GM12878 (cell line): Measurements from ENCODE around the gene PYGM. TPM values are rescaled to one million over a fixed set of nuclear protein-coding genes. Genes with fewer than 3 reads are reported as not detected.

Experiments used
- ATAC-seq: fragments of 200-7000 bp; cut with Tn5 transposase; 3 replicates; pipeline ENCODE4 v1.9.1; 2020; ENCODE audit warnings: mild to moderate bottlenecking, moderate library complexity
- BruUV-seq: library from RNA; stranded (reverse); fragments of 400-500 nt; replicated peaks from 2 replicates; lab custom pipeline; 2021; lab: Mats Ljungman, UMichigan
- CTCF ChIA-PET: fragments of 300-600 bp; sonication (Branson Sonifier 250); formaldehyde crosslinking; extraction: SDS; loops from one replicate; lab custom pipeline; 2021; ENCODE audit warnings: inconsistent platforms; lab: Yijun Ruan, JAX
- POLR2A ChIA-PET: fragments of 350-600 bp; formaldehyde crosslinking; extraction: SDS; loops from one replicate; lab custom pipeline; 2021; ENCODE audit warnings: inconsistent platforms; lab: Charles Lee
- RAD21 ChIA-PET: fragments of 300-600 bp; sonication (Branson Sonifier 250); formaldehyde crosslinking; loops from one replicate; lab custom pipeline; 2023; ENCODE audit warnings: antibody characterized with exemption; ENCODE audit not compliant: unreplicated experiment; lab: Charles Lee
- SMC1A ChIA-PET: fragments of 300-600 bp; sonication (Branson Sonifier 250); formaldehyde crosslinking; loops from one replicate; lab custom pipeline; 2023; ENCODE audit not compliant: unreplicated experiment, uncharacterized antibody; lab: Charles Lee
- DNase-seq: peaks from one replicate; pipeline ENCODE4 v3.0.0-alpha.2; 2011; ENCODE audit warnings: low read depth, low spot score
- FAIRE-seq: peaks from 3 replicates; lab custom pipeline; 2011; peaks lifted over from hg19 to GRCh38; lab: Jason Lieb, UNC
- H2AFZ ChIP-seq: 2 replicates; pipeline ENCODE4 v1.6.0; 2011; ENCODE audit warnings: low read depth, low read length, control low read depth; ENCODE audit not compliant: control insufficient read depth
- H3K27ac ChIP-seq: 2 replicates; pipeline ENCODE4 v1.5.1; 2011; ENCODE audit warnings: control low read depth; ENCODE audit not compliant: control insufficient read depth, insufficient read depth
- H3K27me3 ChIP-seq, 2 experiments: replicated peaks in 1 of 2; 2 replicates each; pipeline versions ENCODE4 v1.6.0 to v1.6.1; 2011; ENCODE audit warnings: low read length in 1 of 2; ENCODE audit not compliant: control insufficient read depth in 2 of 2, insufficient read depth in 2 of 2
- H3K36me3 ChIP-seq, 2 experiments: 2 replicates each; pipeline ENCODE4 v1.5.1; 2011; ENCODE audit warnings: low read length in 1 of 2; ENCODE audit not compliant: control insufficient read depth in 2 of 2, insufficient read depth in 2 of 2
- H3K4me1 ChIP-seq: 2 replicates; pipeline ENCODE4 v1.6.1; 2011; ENCODE audit warnings: mild to moderate bottlenecking, low read length, moderate library complexity, mixed read lengths; ENCODE audit not compliant: control insufficient read depth, insufficient read depth
- H3K4me2 ChIP-seq: 2 replicates; pipeline ENCODE4 v1.6.0; 2011; ENCODE audit warnings: control low read depth; ENCODE audit not compliant: control insufficient read depth, insufficient read depth
- H3K4me3 ChIP-seq: fragments of 200-600 bp; sonication (generic); 2 replicates; pipeline ENCODE4 v1.5.1; 2016
- H3K79me2 ChIP-seq: 2 replicates; pipeline ENCODE4 v1.6.0; 2011; ENCODE audit warnings: low read length; ENCODE audit not compliant: control insufficient read depth, insufficient read depth
- H3K9ac ChIP-seq: 2 replicates; pipeline ENCODE4 v1.8.0; 2011; ENCODE audit warnings: low read length, control low read depth, mixed read lengths; ENCODE audit not compliant: control insufficient read depth, insufficient read depth
- H3K9me3 ChIP-seq: replicated peaks from 3 replicates; pipeline ENCODE4 v1.5.1; 2011; ENCODE audit warnings: mild to moderate bottlenecking, low read length; ENCODE audit not compliant: control insufficient read depth, insufficient read depth
- H4K20me1 ChIP-seq: 2 replicates; pipeline ENCODE4 v1.6.0; 2011; ENCODE audit not compliant: control insufficient read depth, insufficient read depth
- ATF7 ChIP-seq: fragments of 450-650 bp; IDR thresholded peaks from 2 replicates; pipeline ENCODE4 v1.6.1; 2016; ENCODE audit warnings: low read depth, mild to moderate bottlenecking
- BCL3 ChIP-seq: IDR thresholded peaks from 2 replicates; pipeline ENCODE4 v1.6.1; 2011; ENCODE audit warnings: borderline replicate concordance, low read depth, mild to moderate bottlenecking, moderate library complexity, low read length; ENCODE audit not compliant: insufficient read depth, poor library complexity, severe bottlenecking
- BMI1 ChIP-seq: fragments of 450-650 bp; IDR thresholded peaks from 2 replicates; pipeline ENCODE4 v1.6.1; 2016; ENCODE audit warnings: mild to moderate bottlenecking, moderate library complexity, borderline replicate concordance
- CHD1 ChIP-seq: IDR thresholded peaks from 2 replicates; pipeline ENCODE4 v1.6.1; 2012; ENCODE audit warnings: low read depth, low read length, improper control_type of control experiment
- EP300 ChIP-seq, 2 experiments: fragments of 150-350 bp in 1 of 2; IDR thresholded peaks; 2 replicates each; pipeline ENCODE4 v1.6.1; 2011 to 2012; ENCODE audit warnings: low read depth in 2 of 2, low read length in 2 of 2, borderline replicate concordance in 1 of 2, improper control_type of control experiment in 1 of 2, inconsistent platforms in 1 of 2; ENCODE audit not compliant: control insufficient read depth in 1 of 2
- ETV6 ChIP-seq, 2 experiments: fragments of 450-650 bp in 1 of 2; IDR thresholded peaks in 1 of 2; conservative IDR thresholded peaks in 1 of 2; 2 replicates each; pipeline ENCODE4 v1.6.1; 2014; ENCODE audit warnings: antibody characterized with exemption in 1 of 2, borderline replicate concordance in 1 of 2, low read depth in 1 of 2, mild to moderate bottlenecking in 1 of 2, moderate library complexity in 1 of 2
- GATAD2B ChIP-seq: fragments of 450-650 bp; conservative IDR thresholded peaks from 2 replicates; pipeline ENCODE4 v1.6.1; 2017; ENCODE audit warnings: low read depth, mild to moderate bottlenecking, moderate library complexity
- IRF3 ChIP-seq: fragments of 450-650 bp; IDR thresholded peaks from 2 replicates; pipeline ENCODE4 v1.6.1; 2014; ENCODE audit warnings: mild to moderate bottlenecking
- KDM1A ChIP-seq: fragments of 200-600 bp; sonication (generic); IDR thresholded peaks from 2 replicates; pipeline ENCODE4 v1.6.1; 2016; ENCODE audit warnings: borderline replicate concordance
- KLF5 ChIP-seq: fragments of 450-650 bp; IDR thresholded peaks from 2 replicates; pipeline ENCODE4 v1.6.1; 2014; ENCODE audit warnings: mild to moderate bottlenecking; ENCODE audit not compliant: partially characterized antibody
- NFXL1 ChIP-seq: fragments of 450-650 bp; IDR thresholded peaks from 2 replicates; pipeline ENCODE4 v1.6.1; 2017; ENCODE audit warnings: antibody characterized with exemption, mild to moderate bottlenecking, borderline replicate concordance
- PAX8 ChIP-seq: fragments of 450-650 bp; IDR thresholded peaks from 2 replicates; pipeline ENCODE4 v1.6.1; 2017; ENCODE audit warnings: mild to moderate bottlenecking, moderate library complexity
- RELA ChIP-seq: fragments of 450-650 bp; IDR thresholded peaks from 2 replicates; pipeline ENCODE4 v1.8.0; 2014; ENCODE audit warnings: borderline replicate concordance; ENCODE audit not compliant: partially characterized antibody
- TCF7 ChIP-seq: IDR thresholded peaks from 2 replicates; pipeline ENCODE4 v1.6.1; 2014; ENCODE audit warnings: antibody characterized with exemption, borderline replicate concordance
- ZBED1 ChIP-seq: IDR thresholded peaks from 2 replicates; pipeline ENCODE4 v1.6.1; 2016; ENCODE audit warnings: borderline replicate concordance
- ZNF24 ChIP-seq: fragments of 450-650 bp; IDR thresholded peaks from 2 replicates; pipeline ENCODE4 v1.6.1; 2017; ENCODE audit warnings: antibody characterized with exemption, mild to moderate bottlenecking
- ZNF622 ChIP-seq: fragments of 450-650 bp; IDR thresholded peaks from 2 replicates; pipeline ENCODE4 v1.6.1; 2017; ENCODE audit warnings: mild to moderate bottlenecking, inconsistent platforms
- WGBS: methylation state at CpG from one replicate; pipeline ENCODE4 v1.1.6; 2016; ENCODE audit warnings: low lambda C conversion rate; ENCODE audit not compliant: insufficient replicate concordance, insufficient coverage; ENCODE audit errors: missing lambda C conversion rate; 5-methylcytosine and 5-hydroxymethylcytosine counted together
- in situ Hi-C: fragments of 300-500 bp; cut with MboI; formaldehyde crosslinking; loops from 9 replicates; pipeline ENCODE4 v1.14.3; 2018; ENCODE audit warnings: mixed read lengths
- intact Hi-C: fragments of 100-400 bp; cut with micrococcal nuclease; formaldehyde crosslinking; loops from one replicate; pipeline ENCODE4 v1.14.2; 2022; ENCODE audit not compliant: unreplicated experiment
- polyA plus RNA-seq, 11 experiments: library from polyadenylated mRNA; depleted of rRNA in 4 of 11; unstranded in 6 of 11; stranded (reverse) in 5 of 11; fragments of >200 nt; fragmentation: Nextera tagmentation in 4 of 11; fragmentation: Illumina TruSeq in 1 of 11; extraction: Ambion mirVana in 4 of 11; extraction: Trizol in 1 of 11; gene quantifications; 1 replicate in 1 of 11; 2 replicates in 10 of 11; pipeline versions ENCODE4 v1.2.1 to v1.2.3, GENCODE V29; 2011 to 2016; ENCODE audit warnings: inconsistent platforms in 2 of 11, missing spikeins in 2 of 11, low read depth in 1 of 11
- total RNA-seq, 4 experiments: library from RNA; depleted of rRNA in 3 of 4; stranded (reverse); fragments of >200 nt in 3 of 4; fragmentation: Illumina TruSeq in 1 of 4; extraction: Trizol in 1 of 4; gene quantifications; 2 replicates each; pipeline versions ENCODE4 v1.2.1 to v1.2.3, GENCODE V29; 2013 to 2021

Gene PYGM
- total and polyA plus RNA-seq, 10 of the 15 experiments (the other 5 are each of a cell fraction or from before 2014, with no cell fraction given), result 0.04 to 3.7 (median 0.27) TPM; not detected in 1

- FAIRE-seq, result no peak
- ChIA-PET CTCF (interaction anchor here (0.6 to 4.1 kb wide), 3 partner anchors 30 to 61 kb away, joined by 3 to 17 read pairs (median 4); no protein-coding TSS in a partner anchor), RAD21 (interaction anchor here (1.5 to 1.8 kb wide), 2 partner anchors 17 to 36 kb away, joined by 3 to 7 read pairs; no protein-coding TSS in a partner anchor)
- no peaks in the 10 kb centered on the region for H4K20me1 ChIP-seq
- TF ChIP-seq TCF7 (no peak), ZBED1 (no peak), ATF7 (no peak), IRF3 (no peak), CHD1 (no peak), GATAD2B (no peak), KDM1A (no peak), NFXL1 (no peak), ZNF622 (no peak), BMI1 (no peak), ETV6 (conservative IDR thresholded peaks at IDR 0.05 in 1 of 2, IDR thresholded peaks at IDR 0.05 in 1 of 2; ENCODE audit: borderline replicate concordance in 1 of 2, low read depth in 1 of 2) (no peak), KLF5 (no peak), EP300 (IDR thresholded peaks at IDR 0.05; ENCODE audit: borderline replicate concordance in 1 of 2, control insufficient read depth in 1 of 2, low read depth in 2 of 2, low read length in 2 of 2) (no peak), ZNF24 (no peak), RELA (no peak), BCL3 (no peak), PAX8 (no peak)
- TF ChIP-seq, all 136 proteins: peak for 0
- no peak overlapping the region for H3K27ac ChIP-seq
- POLR2A ChIA-PET, result no interaction called here
- no peak for DNase-seq
- H3K4me1 ChIP-seq, result peaks cover 10% of the 10 kb centered on the region
- no peaks in the 10 kb centered on the region for H3K9me3 ChIP-seq
- no peaks in the 10 kb centered on the region for H3K36me3 ChIP-seq
- in situ Hi-C loops, result no loop called here
- H2AFZ ChIP-seq, result no peak overlapping the region
- intact Hi-C loops, result no loop called here
- H3K9ac ChIP-seq, result no peak overlapping the region
- BruUV-seq, result no TSS peak
- H3K4me3 ChIP-seq, result no peak overlapping the region
- no peaks in the 10 kb centered on the region for H3K79me2 ChIP-seq
- H3K27me3 ChIP-seq, result peaks cover 3 to 9% of the 10 kb centered on the region in 2 experiments; a peak in 2 of 4 replicates
- 25% methylated on average over 4 of the region's 7 CpGs for WGBS
- no peak for ATAC-seq
- SMC1A ChIA-PET, result no interaction called here
- H3K4me2 ChIP-seq, result no peak overlapping the region
These were observed 34.8 kb downstream of the PYGM start for GRCh38 chr11:64724863-64725532.
